Spleen (tissue), 3 donors: ENCODE measurements around the gene HTRA2.
A peak's percentile ranks its signal among the peaks of the same experiment; 100 is the strongest.

Experiments used
- POLR2A ChIP-seq, 3 donors: fragments of 450-650 bp; IDR thresholded peaks; one replicate each; pipeline ENCODE4 v1.5.1; 2017; ENCODE audit warnings: antibody characterized with exemption in 3 of 3, mild to moderate bottlenecking in 1 of 3
- POLR2AphosphoS5 ChIP-seq, 3 donors: sonication (generic); formaldehyde crosslinking; IDR thresholded peaks; one replicate each; pipeline ENCODE4 v1.5.1; 2017; ENCODE audit warnings: antibody characterized with exemption in 3 of 3

GRCh38 chr2:74534411-74534810 is 4.7 kb downstream of the HTRA2 start:
- TF ChIP-seq POLR2A (IDR thresholded peaks at IDR 0.05), result no peak
- peak in 2 of 3 donors; percentile 29 to 47 for TF ChIP-seq POLR2AphosphoS5 (IDR thresholded peaks at IDR 0.05)
